A549 (cell line): Measurements from ENCODE around the gene RGL4. TPM values are rescaled to one million over a fixed set of nuclear protein-coding genes. Genes with fewer than 3 reads are reported as not detected.

Source experiments
- ATAC-seq, 2 experiments: fragments of 200-7000 bp in 1 of 2; fragments of >200 bp in 1 of 2; cut with Nextera tagmentation in 1 of 2; cut with Tn5 transposase in 1 of 2; 3 replicates each; pipeline versions ENCODE4 v1.8.0 to v1.9.1; 2018 to 2020; ENCODE audit warnings: mild to moderate bottlenecking in 1 of 2, moderate library complexity in 1 of 2
- CTCF ChIA-PET: fragments of 300-600 bp; sonication (Branson Sonifier 250); formaldehyde crosslinking; extraction: SDS; loops from one replicate; lab custom pipeline; 2021; ENCODE audit warnings: antibody characterized with exemption, inconsistent platforms; lab: Yijun Ruan, JAX
- POLR2A ChIA-PET: fragments of 350-600 bp; formaldehyde crosslinking; extraction: SDS; loops from one replicate; lab custom pipeline; 2021; ENCODE audit warnings: antibody characterized with exemption, inconsistent platforms; lab: Yijun Ruan, JAX
- DNase-seq, 2 experiments: peaks; one replicate each; pipeline versions ENCODE4 v3.0.0 to v3.0.0-alpha.2; 2011 to 2016; ENCODE audit warnings: low read depth in 1 of 2, low spot score in 1 of 2
- FAIRE-seq: peaks from 2 replicates; lab custom pipeline; 2011; peaks lifted over from hg19 to GRCh38; lab: Jason Lieb, UNC
- H3K27ac ChIP-seq, 2 experiments: fragments of >200 bp; sonication (Bioruptor Twin); formaldehyde crosslinking; 3 replicates each; pipeline ENCODE4 v1.5.1; 2016 to 2017
- H3K4me1 ChIP-seq: fragments of >200 bp; sonication (Bioruptor Twin); formaldehyde crosslinking; 3 replicates; pipeline ENCODE4 v1.6.1; 2016
- H3K4me2 ChIP-seq: fragments of >200 bp; sonication (Bioruptor Twin); formaldehyde crosslinking; 3 replicates; pipeline ENCODE4 v1.6.1; 2016
- H3K4me3 ChIP-seq: fragments of >200 bp; sonication (Bioruptor Twin); formaldehyde crosslinking; 3 replicates; pipeline ENCODE4 v1.5.1; 2016
- H3K9me3 ChIP-seq: fragments of >200 bp; sonication (Bioruptor Twin); formaldehyde crosslinking; 3 replicates; pipeline ENCODE4 v1.6.1; 2016
- ATOH8 ChIP-seq: fragments of 250-450 bp; sonication (Bioruptor Pico); IDR thresholded peaks from 2 replicates; pipeline ENCODE4 v1.5.0; 2020; ENCODE audit warnings: low read depth, mild to moderate bottlenecking, moderate library complexity
- BCL3 ChIP-seq: fragments of >200 bp; sonication (Bioruptor Twin); formaldehyde crosslinking; IDR thresholded peaks from 3 replicates; pipeline ENCODE4 v1.6.1; 2016
- CEBPB ChIP-seq, 2 experiments: fragments of >200 bp in 1 of 2; sonication (Bioruptor Twin) in 1 of 2; formaldehyde crosslinking in 1 of 2; IDR thresholded peaks; 2 replicates each; pipeline ENCODE4 v1.6.1; 2012 to 2016
- CHD4 ChIP-seq: fragments of 200-600 bp; sonication (generic); IDR thresholded peaks from 2 replicates; pipeline ENCODE4 v1.6.1; 2016; ENCODE audit warnings: antibody characterized with exemption, mild to moderate bottlenecking, borderline replicate concordance
- E2F6 ChIP-seq: IDR thresholded peaks from 2 replicates; pipeline ENCODE4 v1.6.1; 2012; ENCODE audit warnings: low read depth, borderline replicate concordance
- EHF ChIP-seq: fragments of 250-450 bp; sonication (Bioruptor Pico); IDR thresholded peaks from 2 replicates; pipeline ENCODE4 v1.5.0; 2020; ENCODE audit warnings: mild to moderate bottlenecking
- FOSB ChIP-seq: fragments of 250-450 bp; sonication (Bioruptor Pico); IDR thresholded peaks from 2 replicates; pipeline ENCODE4 v1.5.0; 2020; ENCODE audit warnings: mild to moderate bottlenecking, moderate library complexity
- GATA3 ChIP-seq: IDR thresholded peaks from 2 replicates; pipeline ENCODE4 v1.6.1; 2012; ENCODE audit warnings: borderline replicate concordance
- HEYL ChIP-seq: fragments of 250-450 bp; sonication (Bioruptor Pico); IDR thresholded peaks from 2 replicates; pipeline ENCODE4 v1.8.0; 2021; ENCODE audit warnings: mild to moderate bottlenecking, moderate library complexity
- JUN ChIP-seq, 2 experiments: fragments of >200 bp; sonication (Bioruptor Twin); formaldehyde crosslinking; IDR thresholded peaks; 2 replicates in 1 of 2; 3 replicates in 1 of 2; pipeline ENCODE4 v1.6.1; 2016 to 2017
- JUNB ChIP-seq: fragments of >200 bp; sonication (Bioruptor Twin); formaldehyde crosslinking; IDR thresholded peaks from 2 replicates; pipeline ENCODE4 v1.6.1; 2016
- KDM5A ChIP-seq: fragments of 200-600 bp; sonication (generic); IDR thresholded peaks from 2 replicates; pipeline ENCODE4 v1.6.1; 2016; ENCODE audit warnings: antibody characterized with exemption, mild to moderate bottlenecking
- MAX ChIP-seq: IDR thresholded peaks from 2 replicates; pipeline ENCODE4 v1.6.1; 2012
- MAZ ChIP-seq: fragments of 150-350 bp; IDR thresholded peaks from 2 replicates; pipeline ENCODE4 v1.6.1; 2014; ENCODE audit warnings: antibody characterized with exemption, low read depth, low read length, borderline replicate concordance
- NR3C1 ChIP-seq: fragments of >200 bp; sonication (Bioruptor Twin); formaldehyde crosslinking; IDR thresholded peaks from 3 replicates; pipeline ENCODE4 v1.6.1; 2017
- POLR2AphosphoS2 ChIP-seq: conservative IDR thresholded peaks from 2 replicates; pipeline ENCODE4 v1.6.1; 2012; ENCODE audit warnings: low read length, improper control_type of control experiment, inconsistent platforms
- REST ChIP-seq: fragments of 200-600 bp; sonication (generic); IDR thresholded peaks from 2 replicates; pipeline ENCODE4 v1.6.1; 2016; ENCODE audit warnings: antibody characterized with exemption, mild to moderate bottlenecking, moderate library complexity
- SMC3 ChIP-seq: fragments of >200 bp; sonication (Bioruptor Twin); formaldehyde crosslinking; IDR thresholded peaks from 3 replicates; pipeline ENCODE4 v1.6.1; 2018; ENCODE audit warnings: inconsistent platforms
- USF2 ChIP-seq: fragments of 450-650 bp; IDR thresholded peaks from 2 replicates; pipeline ENCODE4 v1.6.1; 2014; ENCODE audit warnings: antibody characterized with exemption
- ZNF302 ChIP-seq: fragments of 250-450 bp; sonication (Bioruptor Pico); IDR thresholded peaks from 2 replicates; pipeline ENCODE4 v1.9.0; 2021; ENCODE audit warnings: inconsistent platforms, mild to moderate bottlenecking, moderate library complexity
- WGBS: methylation state at CpG from one replicate; pipeline ENCODE4 v1.1.6; 2017; ENCODE audit errors: missing lambda C conversion rate; 5-methylcytosine and 5-hydroxymethylcytosine counted together
- polyA plus RNA-seq, 4 experiments: library from polyadenylated mRNA; depleted of rRNA in 3 of 4; stranded (reverse); fragments of >200 nt; fragmentation: RNase III in 1 of 4; extraction: RNeasy Plus Mini Kit Qiagen cat#74134 plus additional on column Dnase treatment in 1 of 4; gene quantifications; 2 replicates in 3 of 4; 3 replicates in 1 of 4; pipeline ENCODE4 v1.2.3, GENCODE V29; 2011 to 2017

Gene RGL4
- polyA plus RNA-seq, 2 of the 4 experiments (the other 2 are of a cell fraction), result not detected

- ChIA-PET CTCF (no interaction called here), POLR2A (no interaction called here)
- H3K27ac ChIP-seq, result no peak overlapping the region
- DNase-seq (no peak), ATAC-seq (no peak), FAIRE-seq (no peak)
- no peak overlapping the region for H3K4me2 ChIP-seq
- no peaks in the 10 kb centered on the region for H3K4me1 ChIP-seq
- WGBS, result 72% methylated on average over 6 of the region's 6 CpGs
- no peaks in the 10 kb centered on the region for H3K9me3 ChIP-seq
- H3K4me3 ChIP-seq, result no peak overlapping the region
- TF ChIP-seq CEBPB (IDR thresholded peaks at IDR 0.05), result no peak
Observed at GRCh38 chr22:23684026-23684425, 6.8 kb upstream of the RGL4 start.

GRCh38 chr22:23684561-23685031 lies 6.2 kb upstream of the RGL4 start:
- no peak overlapping the region for H3K4me3 ChIP-seq
- no peaks in the 10 kb centered on the region for H3K9me3 ChIP-seq
- CTCF ChIA-PET, result no interaction called here
- no peak for FAIRE-seq
- H3K27ac ChIP-seq, result no peak overlapping the region
- no peaks in the 10 kb centered on the region for H3K4me1 ChIP-seq
- ATAC-seq, result no peak
- no peak overlapping the region for H3K4me2 ChIP-seq
- 100% methylated on average over 3 of the region's 8 CpGs for WGBS
- TF ChIP-seq EHF (no peak), FOSB (CRISPR knock-in tag) (no peak), MAX (no peak), BCL3 (no peak), NR3C1 (no peak), SMC3 (no peak), JUNB (no peak), REST (no peak), ZNF302 (no peak), ATOH8 (CRISPR knock-in tag) (no peak), HEYL (CRISPR knock-in tag) (no peak), CHD4 (no peak), GATA3 (no peak), MAZ (no peak), KDM5A (no peak), E2F6 (no peak), USF2 (no peak), POLR2AphosphoS2 (no peak), CEBPB (IDR thresholded peaks at IDR 0.05) (no peak), JUN (IDR thresholded peaks at IDR 0.05) (no peak)
- POLR2A ChIA-PET, result no interaction called here
- DNase-seq, result no peak
